ENCODE data around the gene PSTPIP1.

Gene PSTPIP1

DNA sequence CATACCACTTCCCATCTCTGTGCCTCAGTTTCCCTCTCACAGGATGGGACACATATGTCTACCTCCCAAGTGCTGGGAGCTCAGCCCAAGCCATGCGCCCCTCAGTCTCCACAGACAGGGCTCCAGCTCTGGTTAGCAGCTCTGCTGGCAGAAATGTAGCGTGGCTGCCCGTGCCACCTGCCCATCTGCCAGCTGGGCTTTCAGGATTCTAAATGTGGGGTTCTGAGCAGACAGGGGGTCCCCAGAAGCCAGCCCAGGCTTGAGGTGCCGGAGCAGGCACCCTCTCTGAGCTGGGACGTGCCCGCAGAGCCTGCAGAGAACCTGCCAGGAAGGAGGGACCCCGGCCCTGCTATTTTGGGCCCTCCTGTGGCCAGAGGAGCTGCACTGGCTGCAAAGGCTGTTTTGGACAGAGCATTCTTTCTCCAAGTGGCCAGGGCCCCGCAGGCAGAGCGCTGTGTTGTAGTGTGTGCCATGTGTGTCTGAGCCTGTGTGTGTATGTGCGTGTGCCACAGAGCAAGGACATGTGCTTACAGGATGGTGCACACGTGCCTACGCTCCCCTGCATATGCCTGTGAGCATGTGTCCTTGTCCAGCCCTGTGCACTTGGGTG is 31.7 kb downstream of the PSTPIP1 start:
- no peak overlapping the region for H3K4me3 ChIP-seq (ENCODE audit: low read length)
- no peak for DNase-seq (ENCODE audit: low read depth, low spot score)

DNA sequence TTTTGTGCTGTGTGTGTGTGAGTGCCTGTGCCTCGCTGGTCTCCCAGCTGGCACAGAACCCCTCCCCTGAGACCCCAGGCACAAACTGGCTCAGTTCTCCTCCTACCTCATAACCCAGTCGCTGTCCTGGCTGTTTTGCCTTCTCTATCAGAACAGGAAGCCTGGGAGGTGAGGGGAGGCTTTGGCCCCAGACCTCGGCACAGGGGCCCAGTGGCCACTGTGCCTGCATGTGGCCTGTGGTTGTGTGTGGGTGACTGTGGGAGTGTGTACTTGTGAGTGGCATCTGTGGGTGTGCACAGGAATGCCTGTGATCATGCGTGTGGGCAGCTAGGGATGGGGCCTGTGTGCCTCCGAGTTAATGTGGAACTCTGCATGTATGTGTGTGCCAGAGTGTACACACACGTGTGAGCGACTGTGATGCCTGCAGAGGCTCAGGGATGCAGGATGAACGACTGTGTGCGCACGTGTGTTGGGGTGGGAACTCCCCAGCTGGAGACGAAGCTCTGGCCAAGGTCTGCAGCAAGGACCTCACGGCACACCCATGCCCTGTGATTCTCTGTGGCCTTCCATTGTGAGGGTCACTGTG is 32.3 kb downstream of the PSTPIP1 start:
- H3K4me3 ChIP-seq (ENCODE audit: low read length), result no peak overlapping the region
- no peak for DNase-seq (ENCODE audit: low read depth, low spot score)

DNA sequence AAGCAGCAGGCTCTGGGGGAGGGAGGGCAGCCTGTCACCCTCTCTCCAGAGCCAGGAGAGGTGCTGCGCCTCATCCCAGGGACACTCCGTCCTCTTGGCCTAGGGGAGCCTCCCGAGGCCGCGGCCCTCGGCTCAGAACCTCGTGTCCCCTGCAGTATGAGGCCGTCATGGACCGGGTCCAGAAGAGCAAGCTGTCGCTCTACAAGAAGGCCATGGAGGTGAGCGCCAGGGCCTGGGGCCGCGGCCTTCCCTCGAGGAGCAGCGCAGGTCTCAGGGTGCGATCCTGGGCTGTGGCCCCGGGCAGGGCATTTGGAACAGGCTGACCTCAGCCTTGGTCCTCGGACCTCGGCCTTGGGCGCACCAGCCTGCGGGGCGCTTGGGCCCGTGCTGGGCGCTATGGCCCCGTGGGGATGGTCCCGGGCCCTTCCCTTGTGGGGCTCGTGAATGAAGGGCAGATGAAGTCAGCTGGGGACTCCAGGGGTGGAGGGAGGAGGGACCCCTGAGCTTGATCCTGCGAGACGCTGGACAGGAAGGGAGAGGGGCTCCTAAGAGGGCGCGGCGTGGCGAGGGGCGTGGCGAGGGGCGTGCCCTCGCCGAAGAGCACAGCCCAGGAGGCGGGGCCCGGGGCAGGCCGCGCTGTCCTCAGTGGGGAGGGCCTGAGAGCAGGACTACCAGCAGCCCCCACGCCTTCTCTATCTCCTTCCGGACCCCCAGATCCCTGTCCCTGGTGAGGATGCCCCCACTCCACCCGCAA is 32.9 kb downstream of the PSTPIP1 start:
- no peak overlapping the region for H3K4me3 ChIP-seq (ENCODE audit: low read length)
- DNase-seq (ENCODE audit: low read depth, low spot score), result no peak

DNA sequence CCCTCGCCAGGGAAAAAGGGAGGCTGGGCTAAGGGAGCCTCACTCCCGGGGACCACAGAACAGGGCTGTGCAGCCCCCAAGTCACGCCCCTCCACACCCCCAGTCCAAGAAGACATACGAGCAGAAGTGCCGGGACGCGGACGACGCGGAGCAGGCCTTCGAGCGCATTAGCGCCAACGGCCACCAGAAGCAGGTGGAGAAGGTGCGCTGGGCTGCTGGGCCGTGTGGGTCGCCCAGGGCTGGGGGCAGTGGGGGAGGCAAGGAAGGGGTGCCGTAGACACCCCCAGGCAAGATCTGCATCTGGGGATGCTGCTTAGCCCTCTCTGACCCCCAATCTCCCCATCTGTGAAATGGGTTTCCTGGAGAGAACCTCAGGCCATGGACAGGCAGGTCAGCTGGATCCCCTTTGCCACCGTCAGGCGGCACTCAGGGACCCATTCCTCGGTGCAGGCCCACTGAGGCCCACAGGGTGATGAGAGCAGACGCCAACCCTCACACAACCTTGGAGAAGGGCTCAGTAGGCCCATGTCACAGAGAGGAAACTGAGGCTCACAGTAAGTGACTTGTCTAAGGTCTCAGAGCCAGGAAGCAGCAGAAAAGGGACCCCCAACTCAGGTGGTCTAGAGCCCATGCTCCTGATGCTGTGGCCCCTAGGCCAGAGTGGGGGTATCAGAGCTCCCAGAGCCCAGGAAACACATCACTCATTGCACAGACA is 33.7 kb downstream of the PSTPIP1 start:
- DNase-seq (ENCODE audit: low read depth, low spot score), result no peak

DNA sequence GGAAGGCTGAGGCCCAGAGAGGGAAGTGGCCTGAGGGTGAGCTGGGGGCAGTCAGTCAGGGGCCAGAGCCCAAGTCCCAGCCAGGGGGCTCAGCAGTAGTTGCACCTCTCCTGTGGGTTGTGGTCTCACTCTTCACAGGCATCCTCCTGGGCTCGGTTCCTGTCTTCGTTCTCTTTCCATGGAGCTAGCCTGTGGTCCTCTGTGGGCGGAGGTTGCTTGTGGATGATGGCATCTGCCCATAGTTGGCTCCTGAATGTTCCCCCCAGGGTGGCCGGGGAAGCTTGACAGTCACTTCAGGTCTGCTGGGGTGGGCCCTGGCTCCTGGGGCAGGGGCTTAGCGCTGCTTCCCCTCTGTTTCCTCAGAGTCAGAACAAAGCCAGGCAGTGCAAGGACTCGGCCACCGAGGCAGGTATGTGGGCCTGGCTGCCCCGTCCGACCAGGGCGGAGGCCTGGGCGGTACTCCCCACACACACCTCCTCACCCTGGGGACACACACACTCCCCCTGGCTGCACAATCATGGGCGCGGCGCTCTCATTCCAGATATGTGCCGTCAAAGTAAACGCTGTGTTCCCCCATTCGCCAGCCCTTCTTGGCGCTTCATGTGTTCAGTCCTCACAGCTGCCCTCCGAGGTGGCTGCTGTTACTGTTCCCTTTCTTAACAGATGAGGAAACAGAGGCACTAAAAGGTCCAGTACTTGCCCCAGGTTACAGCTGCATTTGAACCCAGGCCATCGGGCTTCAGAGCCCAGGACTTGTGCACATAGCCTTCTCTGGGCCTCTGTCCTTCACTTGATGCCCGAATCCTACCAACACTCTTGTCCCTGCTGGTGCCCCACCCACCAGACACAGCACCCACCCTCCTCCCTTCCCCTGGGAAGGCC is 34.5 kb downstream of the PSTPIP1 start:
- no peak for DNase-seq (ENCODE audit: low read depth, low spot score)

More for the DNA sequence above, 33.7 kb downstream of the PSTPIP1 start:
- H3K4me3 ChIP-seq (ENCODE audit: low read length), result no peak overlapping the region

DNA sequence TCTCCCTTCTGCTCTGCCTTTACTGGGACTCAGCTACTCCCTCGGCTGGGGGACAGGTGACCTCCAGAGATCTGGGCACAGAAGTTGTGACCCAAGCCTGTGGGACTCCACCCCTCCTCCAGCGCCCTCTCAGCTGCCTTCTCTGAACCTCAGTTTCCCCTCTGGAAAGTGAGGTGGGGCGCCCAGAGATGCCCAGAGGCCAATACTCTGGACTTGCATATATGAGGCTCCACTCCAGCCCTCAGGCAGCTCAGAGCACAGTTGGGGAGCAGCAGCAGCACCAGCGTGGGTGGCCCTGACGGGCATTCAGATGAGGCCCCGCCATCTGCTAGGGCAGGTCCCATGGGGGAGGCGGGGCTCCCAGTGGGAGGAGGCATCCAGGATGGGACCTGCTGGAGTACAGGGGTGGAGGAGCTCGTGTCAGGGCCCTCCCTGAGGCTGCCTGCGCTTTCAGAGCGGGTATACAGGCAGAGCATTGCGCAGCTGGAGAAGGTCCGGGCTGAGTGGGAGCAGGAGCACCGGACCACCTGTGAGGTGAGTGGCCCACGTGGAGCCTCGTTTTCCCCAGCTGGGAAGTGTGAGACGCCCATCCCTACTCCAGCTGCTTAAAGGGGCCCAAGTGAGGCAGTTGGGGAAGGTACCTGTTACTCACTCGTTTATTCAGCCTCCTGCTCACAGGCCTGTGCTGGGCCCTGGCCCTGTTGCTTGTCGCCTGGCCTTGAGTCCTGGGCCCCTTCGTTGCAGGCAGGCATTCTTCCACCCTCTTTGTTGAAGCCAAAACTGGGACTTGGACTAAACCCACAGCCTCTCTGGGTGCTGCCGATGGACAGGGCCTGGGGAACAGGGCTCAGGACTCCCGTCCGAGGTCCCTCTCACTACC is 35.4 kb downstream of the PSTPIP1 start:
- no peak for DNase-seq (ENCODE audit: low read depth, low spot score)
- H3K4me3 ChIP-seq (ENCODE audit: low read length), result no peak overlapping the region

More for the DNA sequence above, 34.5 kb downstream of the PSTPIP1 start:
- no peak overlapping the region for H3K4me3 ChIP-seq (ENCODE audit: low read length)

DNA sequence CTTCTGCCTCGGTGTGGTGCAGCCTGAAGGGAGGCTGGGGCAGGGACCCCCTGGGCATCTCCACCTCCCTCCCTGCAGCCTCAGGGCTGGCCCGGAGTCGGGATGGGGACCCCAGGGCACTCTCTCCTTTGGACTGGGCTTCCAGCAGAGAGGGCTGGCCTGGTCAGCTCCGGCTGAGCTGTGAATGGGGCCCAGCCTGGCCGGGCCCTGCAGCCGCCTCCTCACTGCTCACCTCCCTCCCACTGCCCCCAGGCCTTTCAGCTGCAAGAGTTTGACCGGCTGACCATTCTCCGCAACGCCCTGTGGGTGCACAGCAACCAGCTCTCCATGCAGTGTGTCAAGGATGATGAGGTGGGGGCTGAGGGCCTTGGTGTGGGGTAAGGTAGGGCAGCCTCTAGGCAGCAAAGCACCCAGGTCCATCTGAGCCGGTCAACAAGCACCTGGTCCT is 36.0 kb downstream of the PSTPIP1 start:
- no peak for DNase-seq (ENCODE audit: low read depth, low spot score)
- H3K4me3 ChIP-seq (ENCODE audit: low read length), result no peak overlapping the region

DNA sequence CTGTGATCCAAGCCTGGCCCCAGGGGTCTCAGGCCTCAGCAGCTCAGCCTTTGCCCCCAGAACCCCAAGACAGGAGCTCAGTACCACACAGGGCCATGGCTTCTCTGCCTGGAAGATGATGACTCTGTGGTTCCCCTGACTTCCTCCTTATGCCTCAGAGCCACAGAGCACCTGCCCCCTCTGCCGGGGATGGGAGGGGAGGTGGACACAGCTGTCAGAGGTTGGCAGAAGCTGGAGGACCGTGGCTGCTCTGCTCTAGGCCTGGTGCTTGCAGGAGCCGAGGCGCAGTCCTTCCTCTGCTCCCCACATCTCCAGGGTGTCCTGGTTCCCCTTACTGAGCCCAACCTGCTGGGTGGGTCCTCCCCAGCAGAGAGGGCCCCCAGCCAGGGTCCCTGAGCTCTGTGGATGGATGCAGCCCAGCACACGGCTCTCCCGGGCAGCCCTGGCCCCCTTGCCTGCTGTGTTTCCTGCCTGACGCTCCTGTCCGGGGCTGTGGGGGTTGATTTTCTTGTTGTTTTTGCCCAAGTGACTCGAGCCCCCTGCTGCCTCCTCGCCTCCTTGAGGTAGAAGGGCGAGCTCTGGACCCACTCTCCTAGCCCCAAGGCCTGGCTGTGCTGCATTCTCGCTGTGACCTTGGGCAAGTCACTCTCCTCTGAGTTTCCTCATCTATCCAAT is 36.6 kb downstream of the PSTPIP1 start:
- DNase-seq (ENCODE audit: low read depth, low spot score), result peak; percentile 85
- no peak overlapping the region for H3K4me3 ChIP-seq (ENCODE audit: low read length)

DNA sequence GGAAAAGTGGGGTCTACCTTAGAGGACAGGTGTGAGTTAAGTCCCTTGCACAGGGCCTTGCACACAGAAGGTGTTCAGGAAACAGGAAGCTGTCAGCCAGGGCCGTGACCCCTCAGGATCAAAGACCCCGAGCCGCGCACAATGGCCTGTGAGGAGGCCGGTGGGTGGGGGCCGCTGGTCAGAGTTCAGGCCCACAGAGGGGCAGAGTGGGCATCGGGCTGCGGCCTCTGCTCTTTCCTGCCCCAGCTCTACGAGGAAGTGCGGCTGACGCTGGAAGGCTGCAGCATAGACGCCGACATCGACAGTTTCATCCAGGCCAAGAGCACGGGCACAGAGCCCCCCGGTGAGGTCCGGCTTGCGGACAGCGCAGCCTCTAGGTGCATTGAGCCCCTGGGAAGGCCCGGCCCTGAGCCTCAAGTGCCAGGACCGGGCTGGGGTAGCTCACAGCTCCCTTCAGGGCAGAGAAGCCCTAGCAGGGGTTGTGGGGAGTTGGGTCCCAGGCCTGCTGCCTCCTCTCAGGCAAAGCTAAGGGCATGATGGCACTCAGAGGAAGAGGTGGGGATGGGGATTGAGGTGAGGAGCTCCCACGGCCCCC is 37.2 kb downstream of the PSTPIP1 start:
- DNase-seq (ENCODE audit: low read depth, low spot score), result no peak
- H3K4me3 ChIP-seq (ENCODE audit: low read length), result no peak overlapping the region

DNA sequence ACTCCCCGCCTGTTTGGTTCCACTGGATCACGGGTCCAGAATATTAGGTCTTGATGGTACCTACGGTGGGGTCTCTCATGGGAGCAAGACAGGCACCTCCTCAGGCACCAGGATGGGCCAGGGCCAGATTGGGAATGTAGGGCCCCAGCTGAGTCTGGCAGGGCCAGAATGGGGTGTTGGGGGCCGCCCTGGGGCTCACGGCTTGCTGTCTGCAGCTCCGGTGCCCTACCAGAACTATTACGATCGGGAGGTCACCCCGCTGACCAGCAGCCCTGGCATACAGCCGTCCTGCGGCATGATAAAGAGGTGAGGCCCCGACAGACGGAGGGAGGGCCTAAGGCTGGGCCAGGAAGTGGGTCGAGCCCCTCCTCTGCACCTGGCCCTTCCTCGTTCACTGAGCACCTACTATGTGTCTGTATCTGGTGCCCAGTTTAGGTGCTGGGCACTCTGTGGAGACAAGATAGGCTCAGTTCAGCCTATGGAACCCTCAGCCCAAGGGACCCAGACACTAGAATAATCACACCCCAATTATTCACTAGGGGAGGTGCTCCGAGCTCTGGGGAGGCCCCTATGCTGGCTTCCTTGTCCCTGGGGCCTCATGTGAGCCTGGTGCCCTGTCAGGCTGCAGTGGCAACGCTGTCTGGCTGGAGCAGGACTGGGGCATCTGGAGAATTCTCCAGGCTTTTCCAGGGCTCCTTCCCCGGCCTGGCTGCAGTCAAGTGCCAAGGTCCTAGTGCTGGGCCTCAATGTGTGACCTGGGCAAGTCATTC is 37.9 kb downstream of the PSTPIP1 start:
- no peak overlapping the region for H3K4me3 ChIP-seq (ENCODE audit: low read length)
- DNase-seq (ENCODE audit: low read depth, low spot score), result no peak

DNA sequence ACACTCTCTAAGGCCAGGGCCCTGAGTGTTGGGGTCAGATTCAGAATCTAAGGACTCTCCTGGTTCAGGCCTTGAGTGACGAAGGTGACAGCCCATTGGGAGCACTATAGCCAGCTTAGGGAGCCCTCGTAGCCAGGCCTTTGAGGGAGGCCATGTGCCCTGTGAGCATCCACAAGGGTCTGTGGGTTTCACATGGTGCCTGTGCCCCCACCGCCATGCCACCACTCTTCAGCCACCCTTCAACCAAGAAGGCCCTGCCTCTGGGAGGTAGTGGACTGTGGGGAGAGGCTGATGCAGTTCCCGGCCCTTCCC is 38.4 kb downstream of the PSTPIP1 start:
- no peak overlapping the region for H3K4me3 ChIP-seq (ENCODE audit: low read length)
- DNase-seq (ENCODE audit: low read depth, low spot score), result no peak

DNA sequence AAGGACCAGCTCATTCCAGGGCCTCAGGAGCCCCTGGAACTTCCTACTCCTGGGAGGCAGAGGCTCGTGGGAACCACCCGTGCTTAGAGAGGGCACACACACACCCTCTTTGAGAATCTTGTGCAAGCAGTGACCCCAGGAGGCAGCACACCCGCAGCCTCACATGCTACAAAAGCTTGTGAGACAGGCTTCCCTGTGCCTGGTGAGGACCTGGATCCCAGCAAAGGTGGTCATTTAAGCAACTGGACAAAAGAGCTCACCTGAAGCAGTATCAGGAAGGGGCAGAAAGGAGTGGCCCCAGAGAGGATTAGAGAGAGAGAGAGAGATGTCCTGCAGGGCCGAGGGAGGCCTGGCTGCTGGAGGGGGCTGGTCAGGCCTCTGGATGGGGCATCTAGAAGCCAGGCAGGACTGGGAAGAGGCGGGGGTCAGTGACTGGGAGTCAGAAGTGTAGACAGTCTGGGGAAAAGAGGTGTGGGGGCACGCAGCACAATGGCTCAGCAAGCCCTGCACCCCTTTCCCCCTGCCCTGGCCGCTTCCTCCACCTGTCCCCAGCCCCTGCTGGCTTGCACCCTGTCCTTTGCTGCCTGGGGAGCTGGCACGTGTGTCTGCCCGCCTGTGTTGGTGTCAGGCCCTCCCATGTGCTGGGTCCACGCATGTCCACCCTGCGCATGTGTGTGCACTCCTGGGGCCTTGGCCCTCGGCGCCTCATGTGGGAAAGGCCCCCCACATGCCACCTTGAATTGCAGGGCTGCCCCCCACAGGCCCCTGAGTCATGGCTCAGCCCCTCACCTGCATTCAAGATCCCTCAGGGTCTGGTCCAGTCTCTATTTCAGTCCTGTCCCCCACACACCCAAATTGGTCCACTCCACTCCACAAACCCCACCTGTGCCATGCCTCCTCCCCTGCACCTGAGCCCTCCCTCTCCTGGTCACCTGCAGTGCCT is 39.1 kb downstream of the PSTPIP1 start:
- DNase-seq (ENCODE audit: low read depth, low spot score), result no peak

DNA sequence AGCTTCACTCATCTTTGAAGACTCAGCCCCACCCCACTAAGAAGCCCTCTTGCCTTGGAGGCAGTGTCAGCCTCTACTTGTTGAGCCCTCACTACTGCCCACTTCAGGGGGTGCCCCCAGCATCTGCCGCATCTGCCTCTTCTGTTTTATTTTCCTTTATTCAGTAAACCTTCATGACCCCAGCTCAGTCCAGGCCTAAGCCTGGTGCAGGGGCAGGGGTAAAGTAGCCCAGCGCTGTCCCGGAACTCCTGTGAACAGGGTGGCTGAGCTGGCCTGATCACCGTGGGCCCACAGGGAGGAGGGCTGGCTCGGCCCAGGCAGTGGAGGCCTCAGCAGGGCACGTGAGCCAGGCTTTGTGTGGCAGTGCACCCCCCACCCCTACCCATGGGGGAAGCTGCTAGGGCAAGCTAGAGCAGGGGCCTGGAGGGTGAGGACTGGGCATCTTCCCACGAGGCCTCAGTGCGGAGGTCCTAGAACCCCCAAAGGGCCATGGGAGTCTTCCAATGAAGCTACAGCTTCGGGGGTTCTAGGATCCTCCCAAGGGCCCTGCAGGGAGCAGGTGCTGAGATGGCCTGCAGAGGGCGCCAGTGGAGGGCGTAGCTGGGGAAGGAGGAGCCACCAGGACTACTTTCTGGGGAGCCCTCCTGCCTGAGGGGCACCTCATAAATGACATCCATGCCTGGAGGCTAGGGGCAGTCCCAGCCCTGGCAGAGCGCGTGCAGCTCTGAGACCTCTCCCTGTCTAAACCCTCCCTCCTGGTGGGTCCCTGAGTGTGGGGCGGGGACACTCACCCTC is 40.0 kb downstream of the PSTPIP1 start:
- H3K4me3 ChIP-seq (ENCODE audit: low read length), result no peak overlapping the region
- no peak for DNase-seq (ENCODE audit: low read depth, low spot score)

More for the DNA sequence above, 39.1 kb downstream of the PSTPIP1 start:
- no peak overlapping the region for H3K4me3 ChIP-seq (ENCODE audit: low read length)

DNA sequence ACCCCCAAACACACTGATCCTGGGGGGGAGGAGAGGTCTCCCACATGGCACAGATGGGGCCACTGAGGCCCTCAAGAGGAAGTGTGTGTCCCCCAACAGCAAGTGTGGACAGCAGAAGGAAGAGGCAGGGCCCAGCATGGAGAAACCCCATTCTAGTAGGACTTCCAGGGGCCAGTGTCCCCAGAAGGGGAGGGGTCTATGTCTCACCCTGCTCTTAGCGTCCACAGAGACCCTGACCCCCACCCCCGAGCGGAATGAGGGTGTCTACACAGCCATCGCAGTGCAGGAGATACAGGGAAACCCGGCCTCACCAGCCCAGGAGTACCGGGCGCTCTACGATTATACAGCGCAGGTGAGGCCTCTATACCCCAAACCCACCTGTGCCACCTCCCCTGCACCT is 40.7 kb downstream of the PSTPIP1 start:
- no peak for DNase-seq (ENCODE audit: low read depth, low spot score)
- H3K4me3 ChIP-seq (ENCODE audit: low read length), result no peak overlapping the region

DNA sequence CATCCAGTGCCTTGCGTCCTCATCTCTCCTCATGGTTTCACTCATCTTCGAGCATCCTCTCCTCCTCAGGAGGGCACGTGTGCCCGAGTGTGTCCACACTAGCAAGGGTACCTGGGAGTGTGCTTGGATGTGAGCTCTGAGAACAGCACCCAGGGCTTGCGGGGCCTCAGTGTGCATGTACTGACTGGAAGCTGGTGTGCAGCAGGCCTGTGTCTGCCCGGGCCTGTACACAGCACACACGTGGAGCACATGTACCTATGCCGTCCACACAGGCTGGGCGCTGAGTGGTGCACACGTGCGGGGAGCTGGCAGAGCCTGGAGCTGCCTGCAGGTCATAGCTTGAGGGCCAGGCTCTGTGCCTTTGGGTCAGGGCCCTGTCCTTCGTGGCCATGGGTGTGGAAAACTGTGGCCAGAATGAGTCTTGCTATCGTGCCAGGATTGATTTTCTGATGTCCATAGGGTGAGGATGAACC is 41.1 kb downstream of the PSTPIP1 start:
- no peak for DNase-seq (ENCODE audit: low read depth, low spot score)
- H3K4me3 ChIP-seq (ENCODE audit: low read length), result no peak overlapping the region

All from Jurkat, Clone E6-1 (cell line).